K562 (cell line): ENCODE data around the gene PES1. TPM values are rescaled to one million over a fixed set of nuclear protein-coding genes. Genes with fewer than 3 reads are reported as not detected.

Experiments
- CBX3 ChIP-seq, 2 experiments: IDR thresholded peaks; 1 replicate in 1 of 2; 2 replicates in 1 of 2; pipeline ENCODE4 v1.6.1; 2012; ENCODE audit warnings: inconsistent platforms in 2 of 2, low read length in 2 of 2, borderline replicate concordance in 1 of 2, control low read depth in 1 of 2
- CC2D1A ChIP-seq: fragments of 450-650 bp; IDR thresholded peaks from 2 replicates; pipeline ENCODE4 v1.6.1; 2017; ENCODE audit warnings: mild to moderate bottlenecking
- CREB3 ChIP-seq: fragments of 450-650 bp; conservative IDR thresholded peaks from 2 replicates; pipeline ENCODE4 v1.6.1; 2016; ENCODE audit warnings: missing genetic modification characterization, low read depth, mild to moderate bottlenecking, missing compliant biosample characterization, moderate library complexity
- CREM ChIP-seq: IDR thresholded peaks from 2 replicates; pipeline ENCODE4 v1.6.1; 2014; ENCODE audit warnings: antibody characterized with exemption, low read depth
- GMEB1 ChIP-seq: fragments of 250-450 bp; sonication (Bioruptor Pico); IDR thresholded peaks from 2 replicates; pipeline ENCODE4 v1.4.0; 2020; ENCODE audit warnings: mild to moderate bottlenecking
- HDAC2 ChIP-seq: fragments of 450-650 bp; IDR thresholded peaks from 2 replicates; pipeline ENCODE4 v1.6.1; 2016; ENCODE audit warnings: mild to moderate bottlenecking
- HDAC8 ChIP-seq: fragments of 450-650 bp; IDR thresholded peaks from 2 replicates; pipeline ENCODE4 v1.6.1; 2016; ENCODE audit warnings: mild to moderate bottlenecking, missing genetic modification characterization, moderate library complexity, missing compliant biosample characterization
- HES1 ChIP-seq: fragments of 450-650 bp; IDR thresholded peaks from 2 replicates; pipeline ENCODE4 v1.6.1; 2016; ENCODE audit warnings: low read depth, mild to moderate bottlenecking, moderate library complexity
- IFI16 ChIP-seq: fragments of 250-450 bp; sonication (Bioruptor Pico); IDR thresholded peaks from 2 replicates; pipeline ENCODE4 v2.1.2; 2022; ENCODE audit warnings: mild to moderate bottlenecking, inconsistent platforms
- MCM5 ChIP-seq: fragments of 450-650 bp; IDR thresholded peaks from 2 replicates; pipeline ENCODE4 v1.6.1; 2016; ENCODE audit warnings: low read depth
- MXD1 ChIP-seq: fragments of 250-450 bp; sonication (Bioruptor Pico); IDR thresholded peaks from 2 replicates; pipeline ENCODE4 v1.8.0; 2021; ENCODE audit warnings: borderline replicate concordance, mild to moderate bottlenecking, moderate library complexity; ENCODE audit not compliant: poor library complexity, severe bottlenecking
- PPARD ChIP-seq: fragments of 250-450 bp; sonication (Bioruptor Pico); IDR thresholded peaks from 2 replicates; pipeline ENCODE4 v1.8.0; 2022; ENCODE audit warnings: inconsistent platforms, mild to moderate bottlenecking, moderate library complexity
- PTTG1 ChIP-seq: fragments of 450-650 bp; IDR thresholded peaks from 2 replicates; pipeline ENCODE4 v1.6.1; 2016; ENCODE audit warnings: low read depth, mild to moderate bottlenecking, missing genetic modification characterization, missing compliant biosample characterization
- STAT6 ChIP-seq: sonication (generic); formaldehyde crosslinking; IDR thresholded peaks from 2 replicates; pipeline ENCODE4 v1.8.1; 2023; ENCODE audit warnings: mild to moderate bottlenecking, missing genetic modification reagents
- TCFL5 ChIP-seq: fragments of 250-450 bp; sonication (Bioruptor Pico); conservative IDR thresholded peaks from 2 replicates; pipeline ENCODE4 v1.6.1; 2021; ENCODE audit warnings: mild to moderate bottlenecking, moderate library complexity, matching md5 sums
- TFAP4 ChIP-seq: sonication (generic); formaldehyde crosslinking; IDR thresholded peaks from 2 replicates; pipeline ENCODE4 v1.8.0; 2022; ENCODE audit warnings: missing genetic modification reagents, mild to moderate bottlenecking, moderate library complexity, borderline replicate concordance
- U2AF1 ChIP-seq: fragments of 200-400 bp; formaldehyde crosslinking; optimal IDR thresholded peaks from 2 replicates; pipeline ENCODE3; 2017; ENCODE audit warnings: mild to moderate bottlenecking, low read depth, low read length, moderate library complexity
- U2AF2 ChIP-seq: fragments of 200-400 bp; formaldehyde crosslinking; optimal IDR thresholded peaks from 2 replicates; pipeline ENCODE3; 2017; ENCODE audit warnings: low read depth, mild to moderate bottlenecking, low read length
- ZFX ChIP-seq: sonication (generic); formaldehyde crosslinking; IDR thresholded peaks from 2 replicates; pipeline ENCODE4 v1.8.0; 2022; ENCODE audit warnings: mild to moderate bottlenecking, missing genetic modification reagents, moderate library complexity
- ZNF212 ChIP-seq: fragments of 450-650 bp; formaldehyde crosslinking; IDR thresholded peaks from 2 replicates; pipeline ENCODE4 v1.4.0; 2020; ENCODE audit warnings: mild to moderate bottlenecking
- ZNF263 ChIP-seq: sonication (generic); formaldehyde crosslinking; IDR thresholded peaks from 2 replicates; pipeline ENCODE4 v1.8.0; 2022; ENCODE audit warnings: mild to moderate bottlenecking, missing genetic modification reagents, borderline replicate concordance
- polyA plus RNA-seq, 8 experiments: library from polyadenylated mRNA; depleted of rRNA in 4 of 8; stranded (reverse) in 5 of 8; unstranded in 3 of 8; fragments of >200 nt; fragmentation: Nextera tagmentation in 2 of 8; fragmentation: Illumina TruSeq in 1 of 8; extraction: Ambion mirVana in 2 of 8; extraction: Trizol in 1 of 8; gene quantifications; 2 replicates each; pipeline versions ENCODE4 v1.2.1 to v1.2.3, GENCODE V29; 2011 to 2014; ENCODE audit warnings: inconsistent platforms in 1 of 8, missing spikeins in 1 of 8
- total RNA-seq, 7 experiments: library from RNA; depleted of rRNA in 6 of 7; stranded (reverse); fragments of >200 nt in 6 of 7; fragmentation: Illumina TruSeq in 2 of 7; extraction: Trizol in 2 of 7; gene quantifications; 2 replicates each; pipeline versions ENCODE4 v1.2.1 to v1.2.3, GENCODE V29; 2011 to 2021; ENCODE audit warnings: low replicate concordance in 1 of 7

PES1 gene
- total and polyA plus RNA-seq, 9 of the 15 experiments (the other 6 are each of a cell fraction or from before 2014, with no cell fraction given) = 6.5 to 158 (median 94.3) TPM

GRCh38 chr22:30591588-30592359 is at the start of gene PES1 (continued):
- TF ChIP-seq HDAC2 (no peak), ZNF263 (no peak), STAT6 (CRISPR knock-in tag) (no peak), CBX3 (IDR thresholded peaks at IDR 0.05; ENCODE audit: borderline replicate concordance in 1 of 2, low read length in 2 of 2) (no peak), ZNF212 (CRISPR knock-in tag) (no peak), HES1 (no peak), CREM (peak; percentile 97), PPARD (CRISPR knock-in tag) (no peak), U2AF1 (no peak), GMEB1 (CRISPR knock-in tag) (peak; percentile 40; the same call in 1 of the 2 replicates), MXD1 (CRISPR knock-in tag) (peak; percentile 94), MCM5 (no peak), HDAC8 (tag) (no peak), CREB3 (tag) (no peak), U2AF2 (no peak), CC2D1A (no peak), TCFL5 (no peak), TFAP4 (CRISPR knock-in tag) (peak; percentile 53; the same call in 1 of the 2 replicates), IFI16 (CRISPR knock-in tag) (no peak), PTTG1 (tag) (no peak), ZFX (CRISPR knock-in tag) (no peak)
